ENCODE results near the gene WDR45.

DNA sequence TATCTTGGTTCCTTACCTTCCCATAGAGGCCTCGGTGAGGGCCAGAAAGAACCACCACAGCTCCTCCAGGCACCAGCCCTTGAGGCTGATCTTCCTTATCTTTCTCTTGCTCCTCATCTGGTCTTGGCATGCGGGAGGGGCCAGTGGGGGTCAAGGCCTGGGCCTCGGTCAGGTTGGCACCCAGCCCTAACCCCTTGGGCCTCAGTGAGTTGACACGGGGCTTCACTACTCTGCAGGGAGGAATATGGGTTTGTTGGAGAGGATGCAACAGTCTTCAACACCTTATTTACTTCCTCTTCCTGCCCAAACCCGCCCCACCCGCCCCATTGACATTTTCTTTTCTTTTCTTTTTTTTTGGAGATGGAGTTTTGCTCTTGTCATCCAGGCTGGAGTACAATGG lies 37.9 kb upstream of the WDR45 start:
- TF ChIP-seq CTCF (IDR thresholded peaks at IDR 0.05) (no peak), POLR2A (IDR thresholded peaks at IDR 0.05) (no peak), EP300 (IDR thresholded peaks at IDR 0.05) (no peak)
